NAMALWA (cell line): Measurements from ENCODE around the gene RGMB.

Experiments used
- DNase-seq: peaks from one replicate; pipeline ENCODE4 v3.0.0-alpha.2; 2015; ENCODE audit warnings: low spot score

RGMB gene

GRCh38 chr5:98785244-98785643 is 11.8 kb downstream of the RGMB start:
- DNase-seq: no peak

DNA sequence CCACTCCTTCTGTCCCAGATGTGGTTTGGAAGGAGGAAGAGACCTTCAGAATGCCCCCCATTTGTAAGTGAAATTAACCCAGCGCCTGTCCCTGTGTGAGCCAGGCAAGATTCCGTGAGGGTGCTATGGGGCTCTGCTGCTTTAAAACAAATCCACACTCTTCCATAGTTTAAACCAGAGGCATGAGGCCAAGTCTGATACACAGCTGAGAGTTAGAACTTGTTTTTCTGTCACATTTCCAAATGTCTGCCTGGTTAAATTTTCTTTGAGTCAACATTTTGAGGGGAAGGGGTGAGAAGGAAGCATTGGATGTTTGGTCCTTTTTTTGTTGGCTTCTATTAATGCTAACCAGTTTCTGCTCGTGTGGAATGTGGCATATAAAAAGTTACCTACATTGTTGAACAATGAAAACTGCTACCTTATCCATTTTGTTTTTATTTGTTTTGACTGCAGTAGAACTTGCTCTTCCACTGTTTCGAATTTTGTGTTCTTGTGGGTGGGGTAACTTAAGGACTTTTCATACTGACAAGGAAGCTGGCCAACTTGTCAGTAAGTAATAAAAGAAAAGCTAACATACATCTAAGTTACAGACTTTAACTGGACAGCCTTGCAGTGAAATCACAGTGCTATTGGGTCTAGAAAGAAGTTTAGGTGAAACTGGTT is 12.9 kb downstream of the RGMB start:
- DNase-seq: no peak

GRCh38 chr5:98787131-98787719 is 13.8 kb downstream of the RGMB start:
- DNase-seq: no peak

DNA sequence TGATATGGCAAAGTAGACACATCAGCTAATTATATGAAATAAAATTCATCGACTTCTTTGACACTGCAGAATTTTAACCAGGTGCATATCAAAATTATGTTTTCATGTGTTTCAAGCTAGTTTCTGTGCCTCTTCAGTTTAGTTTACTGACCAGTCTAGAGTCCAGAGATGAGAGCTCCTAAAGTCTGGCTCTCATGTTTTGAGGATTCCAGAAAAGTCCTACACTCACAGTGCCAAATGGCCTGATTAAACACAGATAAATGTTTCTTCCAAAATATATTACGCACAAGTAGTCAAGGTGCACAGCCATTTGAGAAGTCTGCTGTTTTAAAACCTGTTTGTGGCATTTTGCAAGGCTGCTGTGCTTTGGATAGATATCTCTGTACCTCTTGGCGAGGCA is 15.6 kb downstream of the RGMB start:
- DNase-seq: no peak

DNA sequence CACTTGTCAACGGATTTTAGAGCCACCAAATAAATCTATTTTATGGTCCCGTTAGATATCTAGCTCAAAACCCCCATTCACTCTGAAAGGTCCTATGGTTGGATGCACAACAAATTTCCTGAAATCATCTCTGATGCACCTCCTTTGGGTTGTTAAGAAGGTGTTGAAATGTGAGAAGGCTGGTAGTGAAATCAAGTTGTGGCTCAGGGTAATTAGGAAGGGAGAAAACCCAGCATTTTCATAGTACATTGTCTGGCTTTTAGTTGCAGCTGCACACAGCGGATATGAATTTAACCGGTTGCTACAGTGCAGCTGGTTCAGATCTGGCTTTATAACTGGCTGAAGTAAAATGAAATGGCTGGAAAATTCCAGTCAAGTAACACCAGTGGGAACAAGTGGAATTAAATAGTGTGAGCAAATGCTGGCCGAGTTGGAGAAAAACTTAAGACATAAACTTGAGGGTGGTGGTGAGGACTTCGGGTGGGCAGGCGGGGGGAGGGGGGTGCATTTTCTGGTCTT is 17.6 kb downstream of the RGMB start:
- no peak for DNase-seq

DNA sequence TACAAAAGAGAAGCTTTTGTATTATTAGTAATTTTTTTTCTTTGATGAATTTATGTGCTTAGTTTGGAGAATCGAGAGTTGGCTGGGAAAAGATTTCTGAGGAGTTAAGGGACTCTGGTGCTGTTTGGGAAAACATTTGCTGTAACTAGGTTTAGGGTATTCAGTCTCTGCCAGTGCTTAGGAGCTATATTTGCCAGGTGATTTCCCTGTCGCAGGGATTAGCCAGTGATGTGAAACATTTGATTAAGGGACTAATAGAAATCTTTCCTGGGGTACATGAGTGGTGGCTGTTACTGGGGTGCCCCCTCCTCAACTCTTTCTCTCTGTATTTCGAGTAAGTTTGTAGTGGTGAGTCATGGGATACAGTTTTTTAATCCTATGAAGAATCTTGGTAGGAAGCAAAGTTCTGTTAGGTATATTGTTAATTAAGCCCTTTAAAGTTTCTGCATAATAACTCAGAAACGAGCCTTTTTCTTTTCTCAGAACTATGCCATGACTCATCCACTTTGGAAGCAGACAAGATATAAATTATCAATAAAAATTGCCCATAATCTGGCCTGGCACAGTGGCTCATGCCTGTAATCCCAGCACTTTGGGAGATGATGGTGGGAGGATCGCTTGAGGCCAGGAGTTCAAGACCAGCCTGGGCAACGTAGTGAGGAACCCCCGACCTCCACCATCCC is 18.6 kb downstream of the RGMB start:
- DNase-seq: no peak

DNA sequence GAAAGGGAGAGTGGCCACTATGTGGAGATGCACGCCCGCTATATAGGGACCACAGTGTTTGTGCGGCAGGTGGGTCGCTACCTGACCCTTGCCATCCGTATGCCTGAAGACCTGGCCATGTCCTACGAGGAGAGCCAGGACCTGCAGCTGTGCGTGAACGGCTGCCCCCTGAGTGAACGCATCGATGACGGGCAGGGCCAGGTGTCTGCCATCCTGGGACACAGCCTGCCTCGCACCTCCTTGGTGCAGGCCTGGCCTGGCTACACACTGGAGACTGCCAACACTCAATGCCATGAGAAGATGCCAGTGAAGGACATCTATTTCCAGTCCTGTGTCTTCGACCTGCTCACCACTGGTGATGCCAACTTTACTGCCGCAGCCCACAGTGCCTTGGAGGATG is 19.8 kb downstream of the RGMB start:
- no peak for DNase-seq

GRCh38 chr5:98794001-98794400 is 20.5 kb downstream of the RGMB start:
- no peak for DNase-seq

DNA sequence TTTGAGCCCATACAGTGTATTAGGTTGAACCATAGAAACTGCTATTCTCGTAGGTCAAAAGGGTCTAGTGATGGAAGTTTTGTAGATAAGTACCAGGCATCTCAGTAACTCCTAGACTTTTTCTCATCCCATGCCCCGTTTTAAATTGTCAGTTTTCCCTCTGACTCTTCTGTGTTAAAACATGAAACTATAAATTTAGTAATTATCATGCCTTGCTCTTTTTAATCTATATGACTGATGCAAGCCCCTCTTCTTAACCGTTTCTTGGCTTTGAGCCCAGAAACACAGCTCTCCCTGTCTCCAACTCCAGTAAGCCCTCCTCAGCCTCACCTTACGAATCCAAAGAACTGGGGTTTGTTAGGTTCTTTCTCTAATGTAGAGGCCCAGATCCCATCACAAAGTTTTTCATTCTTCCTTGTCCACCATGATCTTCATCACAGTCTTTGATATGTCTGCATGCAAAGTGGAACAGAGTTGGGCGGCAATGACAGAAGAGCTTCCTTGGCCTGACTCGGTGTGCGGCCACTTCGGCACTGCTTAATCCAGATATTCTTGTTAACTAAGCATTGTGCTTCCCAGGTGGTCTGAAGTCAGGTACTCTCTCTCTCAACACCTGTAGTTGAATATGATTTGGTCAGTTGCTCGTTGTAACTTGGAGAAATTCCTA is 21.1 kb downstream of the RGMB start:
- DNase-seq: no peak

- no peak for DNase-seq
These were observed 21.8 kb downstream of the RGMB start for GRCh38 chr5:98795243-98795642.

DNA sequence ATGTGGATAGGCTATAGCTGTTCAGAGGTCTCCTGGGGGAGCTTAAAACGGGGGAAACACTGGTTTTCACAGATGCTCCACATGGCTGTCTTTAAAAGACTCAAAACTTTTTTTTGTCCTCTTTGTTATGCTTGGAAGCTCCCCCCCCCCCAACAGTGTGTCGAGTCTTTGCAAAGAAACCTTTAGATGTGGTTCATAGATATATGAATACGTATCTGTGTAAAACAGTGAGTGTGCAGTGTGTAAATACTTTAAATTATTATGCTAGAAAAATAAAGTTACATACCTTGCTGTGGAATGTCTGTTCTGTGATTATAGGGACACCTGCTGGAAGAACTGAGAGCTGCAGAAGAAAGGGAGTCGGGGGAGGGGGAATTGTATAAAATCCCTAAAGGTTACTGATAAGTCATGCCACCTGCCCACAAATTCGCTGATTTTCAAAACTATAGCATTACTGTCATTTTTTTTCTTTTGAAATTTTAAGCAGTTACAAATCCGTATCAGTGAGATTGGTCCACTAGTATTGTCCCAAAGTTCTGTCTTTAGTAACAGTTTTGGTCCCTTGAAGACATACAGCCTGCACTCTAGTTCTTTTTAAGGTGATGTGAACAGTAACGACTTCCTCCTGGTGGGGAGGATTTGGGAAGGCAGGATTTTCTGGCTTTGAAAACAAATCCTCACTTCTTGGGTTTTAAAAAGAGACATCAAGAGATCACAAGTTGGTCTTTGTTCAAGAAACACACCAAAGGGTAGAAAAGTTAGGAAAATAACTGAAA is 22.9 kb downstream of the RGMB start:
- peak; percentile 78 for DNase-seq

GRCh38 chr5:98798371-98798770 is 24.9 kb downstream of the RGMB start:
- no peak for DNase-seq

DNA sequence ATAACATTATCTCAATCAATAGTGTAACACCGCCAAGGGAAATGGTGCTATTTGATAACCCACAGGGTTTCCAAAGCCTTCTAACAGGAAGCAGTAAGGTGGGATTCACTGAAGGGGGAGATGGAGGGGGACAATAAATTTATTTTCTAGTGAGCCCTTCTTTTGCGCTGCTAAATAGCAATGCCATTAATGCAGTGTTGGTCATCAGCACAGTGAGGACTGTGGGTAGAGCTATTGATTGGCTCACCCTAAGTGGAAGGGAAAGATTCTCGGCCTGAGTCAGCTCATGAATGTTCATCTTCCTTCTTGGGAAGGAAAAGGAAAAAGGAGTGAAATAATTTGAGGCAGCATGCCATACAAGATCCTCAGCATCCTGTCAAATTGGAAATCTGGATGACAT is 25.4 kb downstream of the RGMB start:
- DNase-seq: no peak

DNA sequence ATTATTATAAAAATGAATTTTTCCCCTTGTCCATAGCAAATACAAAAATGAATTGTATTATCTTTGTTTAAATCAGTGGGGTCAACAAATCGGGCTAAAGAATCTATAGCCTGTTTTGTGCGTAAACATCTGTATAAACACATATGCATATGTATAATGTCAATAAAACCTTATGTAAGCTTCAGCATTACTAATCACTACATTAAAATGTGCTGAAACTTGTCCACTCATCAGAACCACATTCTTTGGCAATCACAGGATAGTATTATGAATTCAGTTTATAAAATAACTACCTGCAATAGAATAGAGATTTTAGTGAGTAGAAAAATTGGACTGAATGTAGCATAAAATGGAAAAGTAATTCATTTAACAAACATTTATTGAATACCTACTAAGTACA is 30.6 kb downstream of the RGMB start:
- DNase-seq: no peak

GRCh38 chr5:98805070-98805469 is 31.6 kb downstream of the RGMB start:
- DNase-seq: no peak

DNA sequence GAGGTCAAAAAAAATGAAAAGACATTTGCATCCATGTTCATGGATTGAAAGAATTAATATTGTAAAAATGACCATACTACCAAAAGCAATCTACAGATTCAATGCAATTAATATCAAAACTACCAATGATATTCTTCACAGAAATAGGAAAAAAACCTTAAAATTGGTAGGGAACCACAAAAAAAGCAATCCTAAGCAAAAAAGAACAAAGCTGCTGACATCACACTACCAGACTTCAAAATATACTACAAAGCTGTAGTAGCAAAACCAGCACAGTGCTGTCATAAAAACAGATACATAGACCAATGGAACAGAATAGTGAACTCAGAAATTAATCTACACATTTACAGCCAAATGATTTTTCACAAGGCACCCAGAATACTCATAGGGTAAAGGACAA is 34.3 kb downstream of the RGMB start:
- DNase-seq: no peak

DNA sequence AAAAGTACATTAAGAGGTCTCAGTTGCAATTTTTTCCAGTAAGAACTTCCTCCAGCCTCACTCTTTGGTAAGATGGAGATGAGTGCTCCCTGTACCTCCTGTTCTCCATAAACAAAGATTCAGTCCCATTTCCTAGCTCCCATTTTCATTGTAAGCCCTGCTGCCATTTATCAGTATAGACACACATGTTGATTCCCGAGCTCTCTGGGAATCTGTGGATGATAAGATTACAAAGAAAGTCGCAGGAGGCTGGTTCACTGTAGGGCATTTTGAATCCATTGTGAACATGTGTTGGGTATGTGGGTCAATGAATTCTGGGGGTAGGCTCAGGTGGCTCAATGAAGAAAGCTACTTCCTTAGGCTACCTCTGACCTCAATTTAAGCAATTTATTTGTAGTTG is 36.7 kb downstream of the RGMB start:
- no peak for DNase-seq

DNA sequence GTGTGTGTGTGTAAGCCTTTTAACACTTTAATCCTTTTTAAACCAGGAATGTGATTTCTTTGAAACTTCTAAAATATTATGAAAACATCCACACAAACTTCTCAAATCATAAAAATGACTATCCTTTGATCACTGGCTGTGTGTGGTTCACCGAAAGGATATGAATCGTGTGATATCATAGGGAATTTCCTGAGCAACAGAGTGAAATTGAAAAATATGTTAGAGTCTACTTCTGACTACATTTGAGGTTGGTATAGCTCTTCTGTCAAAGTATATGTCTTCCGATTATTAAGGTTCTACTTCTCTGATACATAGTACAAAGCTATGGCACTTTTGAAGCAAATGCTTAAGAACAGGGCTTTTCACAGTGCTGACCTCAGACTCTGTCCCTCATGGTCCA is 40.3 kb downstream of the RGMB start:
- no peak for DNase-seq

- DNase-seq: no peak
These were observed 43.2 kb downstream of the RGMB start for GRCh38 chr5:98816582-98817222.

DNA sequence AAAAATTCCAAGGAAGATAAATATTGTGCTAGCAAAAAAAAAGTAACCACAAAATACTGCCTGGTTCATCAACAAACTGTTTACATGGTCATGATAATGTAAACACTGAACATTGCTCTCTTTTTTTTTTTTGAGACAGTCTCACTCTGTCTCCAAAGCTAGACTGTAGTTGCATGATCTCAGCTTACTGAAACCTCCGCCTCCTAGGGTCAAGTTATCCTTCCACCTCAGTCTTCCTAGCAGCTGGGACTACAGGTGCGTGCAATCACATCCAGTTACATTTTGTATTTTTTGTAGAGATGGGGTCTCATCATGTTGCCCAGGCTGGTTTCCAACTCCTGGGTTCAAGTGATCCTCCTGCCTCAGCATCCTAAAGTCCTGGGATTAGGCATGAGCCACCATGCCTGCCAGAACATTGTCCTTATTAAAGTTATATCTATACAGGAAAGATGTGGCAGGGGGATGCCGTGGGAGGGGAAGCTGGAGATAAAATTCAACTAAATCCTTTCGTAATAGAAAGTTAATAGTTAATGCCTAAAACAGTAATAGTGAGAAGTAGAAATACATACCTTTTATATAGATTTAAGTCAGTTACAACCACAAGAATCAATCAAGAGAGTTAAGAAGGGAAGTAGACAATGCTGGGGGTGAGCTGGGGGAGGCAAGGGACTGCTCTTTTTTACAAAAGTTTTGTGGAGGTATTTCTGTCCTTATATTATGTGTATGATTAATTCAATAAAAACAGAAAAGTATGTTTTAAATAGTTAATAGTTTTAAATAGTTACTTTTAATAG is 52.3 kb downstream of the RGMB start:
- no peak for DNase-seq

- DNase-seq: peak; percentile 60
These were observed 53.7 kb downstream of the RGMB start for GRCh38 chr5:98827161-98827560.
